Upper lobe of right lung (tissue), 1 donor: ENCODE data around the gene SFXN3. TPM values are rescaled to one million over a fixed set of nuclear protein-coding genes. Genes with fewer than 3 reads are reported as not detected.

ENCODE experiments used
- ATAC-seq: fragments of 200-7000 bp; cut with Tn5 transposase; one replicate; pipeline ENCODE4 v1.9.1; 2020; ENCODE audit warnings: mild to moderate bottlenecking, moderate library complexity
- DNase-seq: peaks from one replicate; pipeline ENCODE4 v3.0.0-alpha.2; 2020
- H3K27ac ChIP-seq: fragments of 200-600 bp; one replicate; pipeline ENCODE4 v1.8.0; 2022
- H3K27me3 ChIP-seq: fragments of 200-600 bp; one replicate; pipeline ENCODE4 v1.8.0; 2022; ENCODE audit warnings: mild to moderate bottlenecking
- H3K36me3 ChIP-seq: fragments of 200-600 bp; one replicate; pipeline ENCODE4 v1.8.0; 2022
- H3K4me1 ChIP-seq: fragments of 200-600 bp; one replicate; pipeline ENCODE4 v1.8.0; 2022
- H3K4me3 ChIP-seq: fragments of 200-600 bp; one replicate; pipeline ENCODE4 v1.8.0; 2022; ENCODE audit warnings: mild to moderate bottlenecking
- H3K9me3 ChIP-seq: fragments of 200-600 bp; one replicate; pipeline ENCODE4 v1.8.0; 2022
- CTCF ChIP-seq: fragments of 200-600 bp; IDR thresholded peaks from one replicate; pipeline ENCODE4 v1.8.0; 2022; ENCODE audit warnings: antibody characterized with exemption
- intact Hi-C: fragments of 100-400 bp; cut with DNase I; formaldehyde crosslinking; loops from one replicate; pipeline ENCODE4 v1.11.0; 2022
- total RNA-seq: library from RNA; stranded (reverse); fragmentation: NEBNext Ultra II Directional; extraction: Animal tissue kit (Norgen Biotek cat#: 25700); gene quantifications from one replicate; pipeline ENCODE4 v1.2.1, GENCODE V29; 2021
- donor health status: DM: no; HTN: yes; CAD: no; lungs with severe emphysema.

Gene SFXN3
- total RNA-seq, 1 donor from 2014 or later, result 49.2 TPM

- Histone ChIP-seq H3K4me1 (peaks cover 21% of the 10 kb centered on the region), H3K27me3 (no peaks in the 10 kb centered on the region), H3K27ac (no peak overlapping the region), H3K4me3 (no peak overlapping the region), H3K9me3 (no peaks in the 10 kb centered on the region), H3K36me3 (peaks cover 37% of the 10 kb centered on the region)
- TF ChIP-seq CTCF, result no peak
- ATAC-seq (no peak), DNase-seq (no peak)
- intact Hi-C loops, result no loop called here
Measured at GRCh38 chr10:100989088-100989487, 41.9 kb upstream of the SFXN3 start.

GRCh38 chr10:100993986-100994708 lies 36.9 kb upstream of the SFXN3 start:
- DNase-seq (no peak), ATAC-seq (no peak)
- no peak overlapping the region for H3K27ac ChIP-seq
- H3K4me1 ChIP-seq, result peaks cover 22% of the 10 kb centered on the region
- H3K4me3 ChIP-seq, result no peak overlapping the region
- H3K9me3 ChIP-seq, result no peaks in the 10 kb centered on the region
- intact Hi-C loops, result no loop called here
- peak; percentile 70 for TF ChIP-seq CTCF
- H3K27me3 ChIP-seq, result no peaks in the 10 kb centered on the region
- peaks cover 27% of the 10 kb centered on the region for H3K36me3 ChIP-seq

- H3K36me3 ChIP-seq, result peaks cover 27% of the 10 kb centered on the region
- DNase-seq (no peak), ATAC-seq (no peak)
- no peak for TF ChIP-seq CTCF
- H3K27me3 ChIP-seq, result no peaks in the 10 kb centered on the region
- H3K4me3 ChIP-seq, result no peak overlapping the region
- no peaks in the 10 kb centered on the region for H3K9me3 ChIP-seq
- H3K4me1 ChIP-seq, result peaks cover 20% of the 10 kb centered on the region
- intact Hi-C loops, result no loop called here
- H3K27ac ChIP-seq, result no peak overlapping the region
Measured at GRCh38 chr10:100995181-100995580, 35.9 kb upstream of the SFXN3 start.

GRCh38 chr10:100996678-100997359 lies 34.2 kb upstream of the SFXN3 start:
- H3K36me3 ChIP-seq, result peaks cover 14% of the 10 kb centered on the region
- intact Hi-C loops, result no loop called here
- DNase-seq (peak; percentile 76), ATAC-seq (peak; percentile 22)
- TF ChIP-seq CTCF, result no peak
- H3K27me3 ChIP-seq, result no peaks in the 10 kb centered on the region
- peaks cover 36% of the 10 kb centered on the region for H3K4me1 ChIP-seq
- H3K27ac ChIP-seq, result peak overlapping the region; percentile 99
- H3K4me3 ChIP-seq, result peak overlapping the region; percentile 92
- H3K9me3 ChIP-seq, result no peaks in the 10 kb centered on the region

- Histone ChIP-seq H3K36me3 (peaks cover 12% of the 10 kb centered on the region), H3K27ac (peak overlapping the region; percentile 99), H3K27me3 (no peaks in the 10 kb centered on the region), H3K4me3 (peak overlapping the region; percentile 92), H3K4me1 (peaks cover 43% of the 10 kb centered on the region), H3K9me3 (no peaks in the 10 kb centered on the region)
- peak; percentile 71 for ATAC-seq
- intact Hi-C loops, result no loop called here
- peak; percentile 93 for TF ChIP-seq CTCF
- peak; percentile 94 for DNase-seq
Measured at GRCh38 chr10:100997360-100998182, 33.5 kb upstream of the SFXN3 start.
